ENCODE results near the gene RGS7BP. TPM values are rescaled to one million over a fixed set of nuclear protein-coding genes. Genes with fewer than 3 reads are reported as not detected.

RGS7BP gene
- total RNA-seq, 1 experiment from 2014 or later: not detected

DNA sequence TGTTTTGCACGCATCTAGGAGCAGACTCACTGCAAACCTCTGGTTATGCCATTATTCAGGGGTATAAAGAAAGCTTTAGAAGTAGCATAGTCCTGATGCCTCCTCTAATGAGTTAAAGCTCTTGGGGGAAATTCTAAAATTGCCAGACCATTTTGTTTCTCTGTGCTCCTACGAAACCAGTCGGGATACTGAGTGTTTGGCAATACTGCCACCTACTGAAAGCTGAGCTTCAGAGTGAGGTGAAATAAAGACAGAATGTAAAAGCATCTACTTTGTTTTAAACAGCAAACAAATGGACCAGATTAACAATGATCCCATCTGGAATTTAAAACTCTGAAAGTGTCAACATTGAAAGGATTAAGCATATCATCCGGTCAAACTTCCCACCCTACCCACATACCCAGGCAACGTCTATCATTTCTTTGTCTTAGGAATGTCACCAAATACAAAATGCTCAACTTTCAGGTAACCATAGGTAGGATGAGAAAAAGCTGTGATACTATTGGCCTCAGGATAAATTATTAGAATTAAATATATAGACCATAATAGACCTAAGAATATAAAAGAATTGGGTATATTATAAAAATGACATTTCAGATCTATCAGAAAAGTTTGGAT, 106.6 kb downstream of the RGS7BP start:
- no peaks in the 10 kb centered on the region for H3K4me1 ChIP-seq (ENCODE audit: control insufficient read depth in 1 of 2, insufficient read depth in 2 of 2, low read length in 2 of 2)
- no peaks in the 10 kb centered on the region for H3K79me2 ChIP-seq (ENCODE audit: insufficient read depth, low read length)
- RAD21 ChIA-PET (ENCODE audit: low non-redundant PET in 1 of 2, low total read pairs in 2 of 2, uncharacterized antibody in 2 of 2, unreplicated experiment in 2 of 2): interaction anchor here (0.7 to 1.3 kb wide), 2 partner anchors 383 to 384 kb away, joined by 4 to 5 read pairs; no protein-coding TSS in a partner anchor
- no peak overlapping the region for H3K4me3 ChIP-seq (replicated peaks in 1 of 2; ENCODE audit: low read depth in 1 of 2, low read length in 2 of 2)
- H3K9me3 ChIP-seq (ENCODE audit: control insufficient read depth in 1 of 2, insufficient read depth in 1 of 2, low read depth in 1 of 2, low read length in 2 of 2): no peaks in the 10 kb centered on the region
- no peak overlapping the region for H3K4me2 ChIP-seq (ENCODE audit: low read length)
- ATAC-seq: peak; percentile 77
- no peak overlapping the region for H3K9ac ChIP-seq (ENCODE audit: low read length)
- peak; percentile 48 for DNase-seq (ENCODE audit: low read depth, low spot score)
- no peaks in the 10 kb centered on the region for H3K9me2 ChIP-seq (ENCODE audit: insufficient read depth)
- intact Hi-C loops (cut with micrococcal nuclease): loop anchor here (1.0 to 5.0 kb wide), 4 partner anchors 225 to 540 kb away; no protein-coding TSS in a partner anchor
- CTCF ChIA-PET: interaction anchor here (0.7 to 7.6 kb wide), 8 partner anchors 12 to 871 kb away, joined by 3 to 85 read pairs (median 4); no protein-coding TSS in a partner anchor
- POLR2A ChIA-PET: interaction anchor here (1.4 kb wide), 1 partner anchor 63 kb away, joined by 3 read pairs; no protein-coding TSS in a partner anchor
- H4K20me1 ChIP-seq (ENCODE audit: insufficient read depth): no peaks in the 10 kb centered on the region
- no peaks in the 10 kb centered on the region for H3K36me3 ChIP-seq (ENCODE audit: control insufficient read depth in 1 of 2, insufficient read depth in 2 of 2, low read length in 2 of 2)
- H2AFZ ChIP-seq (ENCODE audit: low read depth, low read length, poor library complexity, severe bottlenecking): no peak overlapping the region
- no peak overlapping the region for H3K27ac ChIP-seq (ENCODE audit: low read depth, low read length)
- peaks cover 22% of the 10 kb centered on the region for H3K27me3 ChIP-seq (ENCODE audit: insufficient read depth, low read length)
- no peak for TF ChIP-seq CEBPB (IDR thresholded peaks at IDR 0.05; ENCODE audit: low read depth)
- TF ChIP-seq, protein P1, sequence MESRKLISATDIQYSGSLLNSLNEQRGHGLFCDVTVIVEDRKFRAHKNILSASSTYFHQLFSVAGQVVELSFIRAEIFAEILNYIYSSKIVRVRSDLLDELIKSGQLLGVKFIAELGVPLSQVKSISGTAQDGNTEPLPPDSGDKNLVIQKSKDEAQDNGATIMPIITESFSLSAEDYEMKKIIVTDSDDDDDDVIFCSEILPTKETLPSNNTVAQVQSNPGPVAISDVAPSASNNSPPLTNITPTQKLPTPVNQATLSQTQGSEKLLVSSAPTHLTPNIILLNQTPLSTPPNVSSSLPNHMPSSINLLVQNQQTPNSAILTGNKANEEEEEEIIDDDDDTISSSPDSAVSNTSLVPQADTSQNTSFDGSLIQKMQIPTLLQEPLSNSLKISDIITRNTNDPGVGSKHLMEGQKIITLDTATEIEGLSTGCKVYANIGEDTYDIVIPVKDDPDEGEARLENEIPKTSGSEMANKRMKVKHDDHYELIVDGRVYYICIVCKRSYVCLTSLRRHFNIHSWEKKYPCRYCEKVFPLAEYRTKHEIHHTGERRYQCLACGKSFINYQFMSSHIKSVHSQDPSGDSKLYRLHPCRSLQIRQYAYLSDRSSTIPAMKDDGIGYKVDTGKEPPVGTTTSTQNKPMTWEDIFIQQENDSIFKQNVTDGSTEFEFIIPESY (IDR thresholded peaks at IDR 0.05; ENCODE audit: extremely low read depth, insufficient replicate concordance, low read length): no peak
- TF ChIP-seq, protein P2, sequence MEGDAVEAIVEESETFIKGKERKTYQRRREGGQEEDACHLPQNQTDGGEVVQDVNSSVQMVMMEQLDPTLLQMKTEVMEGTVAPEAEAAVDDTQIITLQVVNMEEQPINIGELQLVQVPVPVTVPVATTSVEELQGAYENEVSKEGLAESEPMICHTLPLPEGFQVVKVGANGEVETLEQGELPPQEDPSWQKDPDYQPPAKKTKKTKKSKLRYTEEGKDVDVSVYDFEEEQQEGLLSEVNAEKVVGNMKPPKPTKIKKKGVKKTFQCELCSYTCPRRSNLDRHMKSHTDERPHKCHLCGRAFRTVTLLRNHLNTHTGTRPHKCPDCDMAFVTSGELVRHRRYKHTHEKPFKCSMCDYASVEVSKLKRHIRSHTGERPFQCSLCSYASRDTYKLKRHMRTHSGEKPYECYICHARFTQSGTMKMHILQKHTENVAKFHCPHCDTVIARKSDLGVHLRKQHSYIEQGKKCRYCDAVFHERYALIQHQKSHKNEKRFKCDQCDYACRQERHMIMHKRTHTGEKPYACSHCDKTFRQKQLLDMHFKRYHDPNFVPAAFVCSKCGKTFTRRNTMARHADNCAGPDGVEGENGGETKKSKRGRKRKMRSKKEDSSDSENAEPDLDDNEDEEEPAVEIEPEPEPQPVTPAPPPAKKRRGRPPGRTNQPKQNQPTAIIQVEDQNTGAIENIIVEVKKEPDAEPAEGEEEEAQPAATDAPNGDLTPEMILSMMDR (IDR thresholded peaks at IDR 0.05 in 2 of 3, conservative IDR thresholded peaks at IDR 0.05 in 1 of 3; ENCODE audit: borderline replicate concordance in 1 of 3, insufficient read depth in 1 of 3, low read depth in 2 of 3, low read length in 2 of 3): peak; percentile 54 to 91 (median 71); a peak in 5 of 6 replicates
- no peak for TF ChIP-seq POLR2A (IDR thresholded peaks at IDR 0.05; ENCODE audit: borderline replicate concordance, extremely low read depth, insufficient read depth, insufficient read length)
- no peak for TF ChIP-seq POLR2AphosphoS5 (IDR thresholded peaks at IDR 0.05; ENCODE audit: low read depth, low read length)
- no peak for TF ChIP-seq ELF1 (IDR thresholded peaks at IDR 0.05; ENCODE audit: borderline replicate concordance, low read depth)
- no peak for TF ChIP-seq TCF7L2 (IDR thresholded peaks at IDR 0.05; ENCODE audit: borderline replicate concordance, extremely low read depth, insufficient read depth, insufficient read length)
- no peak for TF ChIP-seq REST (IDR thresholded peaks at IDR 0.05; ENCODE audit: low read depth)
- TF ChIP-seq MAX (IDR thresholded peaks at IDR 0.05): no peak
- TF ChIP-seq ZNF274 (IDR thresholded peaks at IDR 0.05; ENCODE audit: low read depth, low read length): no peak
- TF ChIP-seq RAD21 (IDR thresholded peaks at IDR 0.05; ENCODE audit: low read depth): peak; percentile 77
- TF ChIP-seq FOSL1 (IDR thresholded peaks at IDR 0.05; ENCODE audit: low read depth): no peak
- TF ChIP-seq JUND (IDR thresholded peaks at IDR 0.05): no peak
- no peak for TF ChIP-seq ATF3 (IDR thresholded peaks at IDR 0.05)
- TF ChIP-seq EZH2phosphoT487 (IDR thresholded peaks at IDR 0.05; ENCODE audit: borderline replicate concordance): no peak
- TF ChIP-seq ZFX (IDR thresholded peaks at IDR 0.05): no peak
- no TSS peak for BruUV-seq (replicated peaks)
